HG03135 (cell line): Measurements from ENCODE around the gene MMP26.
"Not testable (repeated sequence)": the region's sequence is repeated elsewhere in the genome, so short reads cannot be mapped to it uniquely, and the experiment has no call there.

Source experiments
- ATAC-seq: cut with Tn5 transposase; IDR thresholded peaks from one replicate; pipeline ENCODE4 v1.9.1; 2021; ENCODE audit warnings: mild to moderate bottlenecking, moderate library complexity; ENCODE audit not compliant: unreplicated experiment

The MMP26 gene

DNA sequence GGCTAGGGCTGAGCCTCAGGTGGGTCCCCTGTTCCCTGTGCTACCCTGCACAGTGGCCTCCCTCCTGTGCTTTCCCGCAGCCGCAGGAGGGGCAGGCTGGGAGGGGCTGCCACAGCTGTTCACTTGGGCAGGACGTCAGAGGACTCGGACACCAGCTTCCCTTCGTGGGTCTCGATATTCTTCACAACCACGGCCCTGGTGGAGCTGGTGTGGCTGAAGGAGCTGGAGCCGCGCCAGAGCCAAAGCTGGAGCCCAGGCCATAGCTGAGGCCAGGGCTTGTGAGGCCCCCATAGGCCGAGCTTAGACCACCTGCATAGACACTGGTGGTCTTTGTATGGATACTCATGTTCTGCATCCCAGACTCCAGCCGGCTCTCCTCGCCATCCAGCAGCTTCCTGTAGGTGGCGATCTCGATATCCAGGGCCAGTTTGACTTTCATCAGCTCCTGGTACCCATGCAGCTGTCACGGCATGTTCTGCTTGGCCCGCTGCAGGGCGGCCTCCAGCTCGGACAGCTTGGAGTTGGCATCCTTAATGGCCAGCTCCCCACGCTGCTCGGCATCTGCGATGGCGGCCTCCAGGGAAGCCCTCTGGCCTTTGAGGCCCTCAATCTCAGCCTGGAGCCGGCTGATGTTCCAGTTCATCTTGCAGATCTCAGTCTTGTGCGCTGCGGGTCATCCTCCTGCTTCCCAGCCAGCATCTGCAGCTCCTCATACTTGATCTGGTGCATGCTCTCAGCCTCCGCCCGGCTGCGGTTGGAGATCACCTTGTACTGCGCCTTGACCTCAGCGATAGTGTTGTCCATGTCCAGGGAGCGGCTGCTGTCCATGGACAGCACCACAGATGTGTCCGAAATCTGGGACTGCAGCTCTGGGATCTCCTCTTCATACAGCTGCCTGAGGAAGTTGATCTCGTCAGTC lies 18.3 kb downstream of the MMP26 start:
- ATAC-seq = not testable (repeated sequence)

DNA sequence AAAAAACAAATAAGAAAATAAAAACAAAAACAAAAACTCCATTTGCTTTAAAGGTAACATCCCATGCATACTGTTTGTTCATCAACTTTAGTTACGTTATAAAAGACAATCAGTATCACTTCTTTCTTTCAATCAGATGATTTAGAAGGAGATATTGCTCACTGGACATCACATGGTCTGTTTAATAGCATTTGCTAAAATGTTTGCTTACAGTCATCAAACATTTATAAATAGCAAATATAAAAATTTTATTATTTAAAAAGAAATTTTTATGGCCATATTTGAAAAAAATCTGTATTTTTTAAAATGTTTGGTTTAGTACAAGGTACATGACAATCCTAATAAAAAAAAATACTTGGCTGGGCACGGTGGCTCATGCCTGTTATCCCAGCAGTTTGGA lies 22.6 kb downstream of the MMP26 start:
- no peak for ATAC-seq

GRCh38 chr11:4740735-4741134 lies 36.2 kb downstream of the MMP26 start:
- ATAC-seq = no peak

GRCh38 chr11:4748438-4748837 lies 43.9 kb downstream of the MMP26 start:
- no peak for ATAC-seq

GRCh38 chr11:4751201-4751600 lies 46.6 kb downstream of the MMP26 start:
- no peak for ATAC-seq
